Measurements from ENCODE around the gene CARS1. TPM values are rescaled to one million over a fixed set of nuclear protein-coding genes. Genes with fewer than 3 reads are reported as not detected.

The CARS1 gene
- total RNA-seq, 2 donors from 2014 or later = 15.8 to 20.8 TPM

- TF ChIP-seq, protein P1, sequence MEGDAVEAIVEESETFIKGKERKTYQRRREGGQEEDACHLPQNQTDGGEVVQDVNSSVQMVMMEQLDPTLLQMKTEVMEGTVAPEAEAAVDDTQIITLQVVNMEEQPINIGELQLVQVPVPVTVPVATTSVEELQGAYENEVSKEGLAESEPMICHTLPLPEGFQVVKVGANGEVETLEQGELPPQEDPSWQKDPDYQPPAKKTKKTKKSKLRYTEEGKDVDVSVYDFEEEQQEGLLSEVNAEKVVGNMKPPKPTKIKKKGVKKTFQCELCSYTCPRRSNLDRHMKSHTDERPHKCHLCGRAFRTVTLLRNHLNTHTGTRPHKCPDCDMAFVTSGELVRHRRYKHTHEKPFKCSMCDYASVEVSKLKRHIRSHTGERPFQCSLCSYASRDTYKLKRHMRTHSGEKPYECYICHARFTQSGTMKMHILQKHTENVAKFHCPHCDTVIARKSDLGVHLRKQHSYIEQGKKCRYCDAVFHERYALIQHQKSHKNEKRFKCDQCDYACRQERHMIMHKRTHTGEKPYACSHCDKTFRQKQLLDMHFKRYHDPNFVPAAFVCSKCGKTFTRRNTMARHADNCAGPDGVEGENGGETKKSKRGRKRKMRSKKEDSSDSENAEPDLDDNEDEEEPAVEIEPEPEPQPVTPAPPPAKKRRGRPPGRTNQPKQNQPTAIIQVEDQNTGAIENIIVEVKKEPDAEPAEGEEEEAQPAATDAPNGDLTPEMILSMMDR (IDR thresholded peaks at IDR 0.05) = no peak
- TF ChIP-seq POLR2A (IDR thresholded peaks at IDR 0.05) = no peak
- Histone ChIP-seq H3K9me3 (no peaks in the 10 kb centered on the region), H3K27ac (no peak overlapping the region), H3K4me3 (no peak overlapping the region), H3K4me1 (peaks cover 3% of the 10 kb centered on the region), H3K27me3 (no peaks in the 10 kb centered on the region), H3K36me3 (replicated peaks in 1 of 2; ENCODE audit: insufficient read depth in 1 of 2, low read depth in 2 of 2) (peaks cover 0 to 26% of the 10 kb centered on the region in 2 donors)
- no peak for DNase-seq
- intact Hi-C loops (cut with DNase I) = no loop called here
- WGBS, 2 donors = 82 to 86% methylated on average over 10 of the region's 10 CpGs
- no peak for ATAC-seq
These were observed 41.4 kb downstream of the CARS1 start for GRCh38 chr11:3015796-3016195.

GRCh38 chr11:3014943-3015342 is 42.3 kb downstream of the CARS1 start:
- no peaks in the 10 kb centered on the region for H3K9me3 ChIP-seq
- 77 to 82% methylated on average over 3 to 4 of the region's 4 CpGs for WGBS, 2 donors

GRCh38 chr11:3014057-3014938 is 42.9 kb downstream of the CARS1 start:
- TF ChIP-seq POLR2A (IDR thresholded peaks at IDR 0.05) = no peak
- TF ChIP-seq, protein P1 (IDR thresholded peaks at IDR 0.05) = no peak
- DNase-seq (no peak), ATAC-seq (no peak)
- 79 to 81% methylated on average over 16 of the region's 16 CpGs for WGBS, 2 donors
- H3K27ac ChIP-seq = no peak overlapping the region
- H3K36me3 ChIP-seq (replicated peaks in 1 of 2; ENCODE audit: insufficient read depth in 1 of 2, low read depth in 2 of 2) = peaks cover 0 to 32% of the 10 kb centered on the region in 2 donors
- H3K27me3 ChIP-seq = no peaks in the 10 kb centered on the region
- intact Hi-C loops (cut with DNase I) = no loop called here
- no peak overlapping the region for H3K4me3 ChIP-seq
- H3K4me1 ChIP-seq = no peaks in the 10 kb centered on the region
- H3K9me3 ChIP-seq = no peaks in the 10 kb centered on the region

More at GRCh38 chr11:3014943-3015342, 42.3 kb downstream of the CARS1 start:
- Histone ChIP-seq H3K36me3 (replicated peaks in 1 of 2; ENCODE audit: insufficient read depth in 1 of 2, low read depth in 2 of 2) (peaks cover 0 to 31% of the 10 kb centered on the region in 2 donors), H3K4me1 (no peaks in the 10 kb centered on the region), H3K4me3 (no peak overlapping the region), H3K27me3 (no peaks in the 10 kb centered on the region), H3K27ac (no peak overlapping the region)
- intact Hi-C loops (cut with DNase I) = no loop called here
- no peak for ATAC-seq
- no peak for TF ChIP-seq POLR2A (IDR thresholded peaks at IDR 0.05)
- TF ChIP-seq, protein P1 (IDR thresholded peaks at IDR 0.05) = no peak
- DNase-seq = no peak

DNA sequence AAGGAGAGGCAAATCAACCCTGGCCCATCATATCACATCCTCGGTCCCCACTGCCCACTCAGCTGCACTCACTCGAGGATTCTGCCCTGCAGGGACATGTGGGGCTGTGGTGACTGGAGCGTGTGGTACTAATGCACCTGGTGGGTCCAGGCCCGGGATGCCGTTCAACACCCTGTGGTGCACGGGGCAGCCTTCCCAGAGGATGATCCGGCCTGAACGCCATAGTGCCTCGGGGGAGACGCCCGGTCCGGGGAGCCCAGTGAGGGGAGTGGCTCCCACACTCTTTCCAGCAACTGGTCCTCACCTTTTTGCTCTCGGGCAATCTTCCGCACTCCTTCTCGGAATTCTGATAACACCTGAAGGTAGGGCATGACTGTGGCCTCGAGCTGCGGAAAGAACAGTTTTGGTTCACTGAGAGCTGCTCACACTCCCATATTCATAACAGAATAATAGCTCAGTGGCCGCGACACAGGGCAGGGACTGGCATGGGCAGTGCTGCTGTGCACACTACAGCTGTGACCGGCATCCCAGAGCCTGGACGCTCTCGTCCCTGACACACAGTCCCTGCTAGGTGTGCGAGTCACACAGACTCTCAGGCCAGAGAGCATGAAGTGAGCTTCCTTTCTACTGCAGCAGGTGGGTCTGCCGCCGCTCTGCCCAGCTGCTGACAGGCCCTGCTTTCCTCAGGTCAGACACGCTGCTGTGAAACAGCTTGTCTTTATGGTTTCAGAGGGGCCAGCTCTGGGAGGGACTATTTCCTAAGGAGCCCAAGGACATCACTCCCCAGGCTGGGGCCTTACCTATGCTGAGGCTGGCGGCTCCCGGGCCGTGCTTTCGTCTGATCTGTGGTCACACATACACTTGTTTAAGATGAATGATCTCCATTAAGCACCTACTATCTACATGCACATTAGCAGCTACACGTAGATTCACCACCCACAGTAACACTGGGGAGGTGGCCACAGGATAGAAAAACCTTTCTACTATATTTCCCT is 45.0 kb downstream of the CARS1 start:
- H3K36me3 ChIP-seq (replicated peaks in 1 of 2; ENCODE audit: insufficient read depth in 1 of 2, low read depth in 2 of 2) = peaks cover 0 to 23% of the 10 kb centered on the region in 2 donors
- TF ChIP-seq POLR2A (IDR thresholded peaks at IDR 0.05) = no peak
- TF ChIP-seq, protein P1 (IDR thresholded peaks at IDR 0.05) = no peak
- 93 to 95% methylated on average over 16 to 31 of the region's 31 CpGs for WGBS, 2 donors

More for the DNA sequence above, 45.0 kb downstream of the CARS1 start:
- Histone ChIP-seq H3K27me3 (no peaks in the 10 kb centered on the region), H3K9me3 (no peaks in the 10 kb centered on the region), H3K27ac (no peak overlapping the region), H3K4me1 (no peaks in the 10 kb centered on the region), H3K4me3 (no peak overlapping the region)
- intact Hi-C loops (cut with DNase I) = no loop called here
- ATAC-seq (no peak), DNase-seq (no peak)

All from body of pancreas (tissue), 4 donors.